Measurements from ENCODE around the gene SLC35F2.

GRCh38 chr11:107856180-107856980, 2.2 kb downstream of the SLC35F2 start:
- no peak for TF ChIP-seq CTCF (conservative IDR thresholded peaks at IDR 0.05; ENCODE audit: low read length)
- no peak for TF ChIP-seq EZH2phosphoT487 (IDR thresholded peaks at IDR 0.05; ENCODE audit: borderline replicate concordance)

All from Loucy (cell line).